H1 (cell line): Measurements from ENCODE around the gene HSF2. TPM values are rescaled to one million over a fixed set of nuclear protein-coding genes. Genes with fewer than 3 reads are reported as not detected.

Experiments used
- CTCF ChIA-PET: fragments of 300-600 bp; sonication (Branson Sonifier 250); formaldehyde crosslinking; loops from one replicate; lab custom pipeline; 2021; ENCODE audit not compliant: partially characterized antibody; lab: Charles Lee
- POLR2A ChIA-PET: fragments of 300-600 bp; sonication (Branson Sonifier 250); formaldehyde crosslinking; loops from one replicate; lab custom pipeline; 2021; ENCODE audit warnings: inconsistent platforms; ENCODE audit not compliant: partially characterized antibody; lab: Charles Lee
- DNase-seq, 2 experiments: peaks; one replicate each; pipeline versions ENCODE4 v3.0.0 to v3.0.0-alpha.2; 2010 to 2022; ENCODE audit warnings: low spot score in 2 of 2, low read depth in 1 of 2, mixed read lengths in 1 of 2
- FAIRE-seq: peaks from 2 replicates; lab custom pipeline; 2011; peaks lifted over from hg19 to GRCh38; lab: Jason Lieb, UNC
- H2AFZ ChIP-seq: 2 replicates; pipeline ENCODE4 v1.8.1; 2012; ENCODE audit warnings: low read length, inconsistent platforms
- H2AK5ac ChIP-seq: 2 replicates; pipeline ENCODE4 v1.6.1; 2013; ENCODE audit warnings: low read depth, low read length
- H2BK120ac ChIP-seq: replicated peaks from 2 replicates; pipeline ENCODE3; 2013; ENCODE audit warnings: low read depth, low read length, inconsistent platforms
- H2BK12ac ChIP-seq: 2 replicates; pipeline ENCODE4 v1.6.1; 2013; ENCODE audit warnings: low read depth, low read length
- H2BK15ac ChIP-seq: 2 replicates; pipeline ENCODE4 v1.6.1; 2013; ENCODE audit warnings: low read length
- H2BK20ac ChIP-seq: 2 replicates; pipeline ENCODE4 v1.6.1; 2013; ENCODE audit warnings: low read length
- H2BK5ac ChIP-seq: 2 replicates; pipeline ENCODE4 v1.6.1; 2013; ENCODE audit warnings: low read depth, low read length
- H3K14ac ChIP-seq: 2 replicates; pipeline ENCODE4 v1.6.1; 2013; ENCODE audit warnings: inconsistent platforms; ENCODE audit not compliant: insufficient read length
- H3K18ac ChIP-seq: 2 replicates; pipeline ENCODE4 v1.6.1; 2013; ENCODE audit warnings: low read length; ENCODE audit errors: extremely low read depth
- H3K23ac ChIP-seq: 2 replicates; pipeline ENCODE4 v1.6.1; 2013; ENCODE audit warnings: inconsistent platforms; ENCODE audit not compliant: insufficient read length
- H3K23me2 ChIP-seq: 2 replicates; pipeline ENCODE4 v1.6.1; 2013; ENCODE audit warnings: low read depth, low read length
- H3K27ac ChIP-seq: 2 replicates; pipeline ENCODE4 v1.6.1; 2011; ENCODE audit warnings: low read depth, low read length, inconsistent platforms
- H3K27me3 ChIP-seq, 4 experiments: replicated peaks in 1 of 4; 1 replicate in 1 of 4; 2 replicates in 3 of 4; pipeline versions ENCODE4 v1.6.1 to v1.8.1; 2011 to 2013; ENCODE audit warnings: low read length in 3 of 4, mild to moderate bottlenecking in 3 of 4, inconsistent platforms in 2 of 4, mixed read lengths in 2 of 4, moderate library complexity in 1 of 4; ENCODE audit not compliant: control insufficient read depth in 3 of 4, insufficient read depth in 3 of 4; ENCODE audit errors: extremely low read depth in 1 of 4
- H3K36me3 ChIP-seq, 4 experiments: 2 replicates each; pipeline versions ENCODE4 v1.6.1 to v1.8.1; 2011 to 2013; ENCODE audit warnings: mild to moderate bottlenecking in 4 of 4, low read length in 3 of 4, moderate library complexity in 2 of 4, control low read depth in 1 of 4, inconsistent platforms in 1 of 4; ENCODE audit not compliant: insufficient read depth in 4 of 4, control insufficient read depth in 2 of 4
- H3K4ac ChIP-seq: replicated peaks from 2 replicates; pipeline ENCODE3; 2013; ENCODE audit warnings: low read length, low read depth, mixed read lengths, inconsistent platforms; ENCODE audit not compliant: insufficient read length
- H3K4me1 ChIP-seq, 4 experiments: replicated peaks in 1 of 4; 1 replicate in 1 of 4; 2 replicates in 3 of 4; pipeline versions ENCODE4 v1.6.1 to v1.8.1; 2011 to 2013; ENCODE audit warnings: low read length in 3 of 4, inconsistent platforms in 2 of 4, mixed read lengths in 1 of 4; ENCODE audit not compliant: insufficient read depth in 4 of 4, control insufficient read depth in 3 of 4
- H3K4me2 ChIP-seq, 2 experiments: 2 replicates each; pipeline versions ENCODE4 v1.6.1 to v1.8.1; 2011 to 2013; ENCODE audit warnings: low read depth in 2 of 2, low read length in 2 of 2, control low read depth in 1 of 2, inconsistent platforms in 1 of 2, mild to moderate bottlenecking in 1 of 2; ENCODE audit not compliant: insufficient read depth in 1 of 2
- H3K4me3 ChIP-seq, 4 experiments: fragments of 200-600, 300-600 bp in 1 of 4; sonication (generic), shearing (Covaris generic), sonication (Bioruptor Twin) in 1 of 4; 2 replicates each; pipeline versions ENCODE4 v1.5.1 to v1.8.1; 2011 to 2016; ENCODE audit warnings: low read length in 4 of 4, low read depth in 3 of 4, control low read depth in 2 of 4, inconsistent platforms in 2 of 4, mild to moderate bottlenecking in 2 of 4, mixed read lengths in 1 of 4, moderate library complexity in 1 of 4; ENCODE audit not compliant: insufficient read depth in 2 of 4; ENCODE audit errors: extremely low read depth in 1 of 4
- H3K56ac ChIP-seq: replicated peaks from 2 replicates; pipeline ENCODE3; 2013; ENCODE audit warnings: low read depth, mild to moderate bottlenecking, mixed read lengths, low read length, inconsistent platforms; ENCODE audit not compliant: insufficient read length
- H3K79me1 ChIP-seq: 2 replicates; pipeline ENCODE4 v1.6.1; 2013; ENCODE audit warnings: low read depth, low read length, control low read depth
- H3K79me2 ChIP-seq, 2 experiments: 2 replicates each; pipeline versions ENCODE4 v1.6.1 to v1.8.1; 2012 to 2013; ENCODE audit warnings: low read length in 2 of 2, mild to moderate bottlenecking in 2 of 2, inconsistent platforms in 1 of 2; ENCODE audit not compliant: insufficient read depth in 2 of 2, control insufficient read depth in 1 of 2
- H3K9ac ChIP-seq, 4 experiments: replicated peaks in 1 of 4; 1 replicate in 1 of 4; 2 replicates in 3 of 4; pipeline versions ENCODE4 v1.6.1 to v1.8.1; 2011 to 2013; ENCODE audit warnings: low read depth in 3 of 4, low read length in 3 of 4, control low read depth in 2 of 4, mild to moderate bottlenecking in 2 of 4, moderate library complexity in 2 of 4, inconsistent platforms in 1 of 4; ENCODE audit errors: extremely low read depth in 1 of 4
- H3K9me3 ChIP-seq, 2 experiments: 2 replicates each; pipeline versions ENCODE4 v1.6.1 to v1.8.1; 2012 to 2013; ENCODE audit warnings: mild to moderate bottlenecking in 2 of 2, moderate library complexity in 2 of 2, control low read depth in 1 of 2, inconsistent platforms in 1 of 2, low read depth in 1 of 2, low read length in 1 of 2, mixed read lengths in 1 of 2; ENCODE audit not compliant: insufficient read depth in 2 of 2
- H4K20me1 ChIP-seq, 2 experiments: replicated peaks in 1 of 2; 2 replicates each; pipeline versions ENCODE3 to v1.8.1; 2011 to 2013; ENCODE audit warnings: inconsistent platforms in 2 of 2, low read length in 2 of 2, mild to moderate bottlenecking in 1 of 2; ENCODE audit not compliant: insufficient read depth in 2 of 2, control insufficient read depth in 1 of 2
- H4K5ac ChIP-seq: 2 replicates; pipeline ENCODE4 v1.6.1; 2013; ENCODE audit warnings: low read length, low read depth, mixed read lengths, inconsistent platforms; ENCODE audit not compliant: insufficient read length
- H4K8ac ChIP-seq: 2 replicates; pipeline ENCODE4 v1.8.0; 2013; ENCODE audit warnings: mild to moderate bottlenecking, moderate library complexity, low read length, inconsistent platforms; ENCODE audit not compliant: insufficient read depth; ENCODE audit errors: extremely low read depth
- H4K91ac ChIP-seq: replicated peaks from 2 replicates; pipeline ENCODE3; 2013; ENCODE audit warnings: low read length, mixed read lengths, inconsistent platforms; ENCODE audit not compliant: insufficient read length
- BACH1 ChIP-seq: IDR thresholded peaks from 2 replicates; pipeline ENCODE4 v1.6.1; 2012; ENCODE audit warnings: low read length, improper control_type of control experiment
- CBX5 ChIP-seq: fragments of 300-800, 300-1000 bp; sonication (generic); IDR thresholded peaks from 2 replicates; pipeline ENCODE4 v1.7.1; 2016; ENCODE audit warnings: antibody characterized with exemption, low read length, low read depth
- CHD1 ChIP-seq: IDR thresholded peaks from 2 replicates; pipeline ENCODE4 v1.6.1; 2012; ENCODE audit warnings: low read depth, low read length, improper control_type of control experiment
- FOSL1 ChIP-seq: IDR thresholded peaks from 2 replicates; pipeline ENCODE4 v1.6.1; 2011; ENCODE audit warnings: mild to moderate bottlenecking, low read depth, low read length, moderate library complexity; ENCODE audit not compliant: insufficient read depth
- GABPA ChIP-seq: IDR thresholded peaks from 2 replicates; pipeline ENCODE4 v1.6.1; 2011; ENCODE audit warnings: mild to moderate bottlenecking, low read length, moderate library complexity, borderline replicate concordance; ENCODE audit not compliant: insufficient read depth
- HDAC6 ChIP-seq: IDR thresholded peaks from one replicate; pipeline ENCODE4 v1.7.1; 2012; ENCODE audit warnings: low read depth, mild to moderate bottlenecking, inconsistent platforms, low read length, moderate library complexity
- RNF2 ChIP-seq: fragments of 200-900, 300-1000 bp; sonication (generic); IDR thresholded peaks from 2 replicates; pipeline ENCODE4 v1.7.1; 2016; ENCODE audit warnings: borderline replicate concordance, low read depth, mild to moderate bottlenecking, antibody characterized with exemption, low read length; ENCODE audit not compliant: poor library complexity, severe bottlenecking; ENCODE audit errors: missing control alignments
- SIX5 ChIP-seq: IDR thresholded peaks from 2 replicates; pipeline ENCODE4 v1.6.1; 2011; ENCODE audit warnings: mild to moderate bottlenecking, low read depth, low read length
- SP1 ChIP-seq: IDR thresholded peaks from 2 replicates; pipeline ENCODE4 v1.6.1; 2011; ENCODE audit warnings: low read depth, low read length
- SP4 ChIP-seq: IDR thresholded peaks from 2 replicates; pipeline ENCODE4 v1.6.1; 2012; ENCODE audit warnings: low read length, inconsistent platforms
- WGBS, 2 experiments: shearing (Covaris generic) in 1 of 2; methylation state at CpG; one replicate each; pipeline versions ENCODE4 v1.1.6 to v1.1.7; 2013 to 2015; ENCODE audit warnings: low lambda C conversion rate in 2 of 2, mixed read lengths in 2 of 2, inconsistent platforms in 1 of 2, low coverage in 1 of 2, missing lambda C conversion rate in 1 of 2; ENCODE audit not compliant: insufficient replicate concordance in 2 of 2, insufficient coverage in 1 of 2, insufficient read length in 1 of 2; ENCODE audit errors: extremely low coverage in 1 of 2, missing lambda C conversion rate in 1 of 2; 5-methylcytosine and 5-hydroxymethylcytosine counted together
- polyA plus RNA-seq, 7 experiments: library from polyadenylated mRNA; depleted of rRNA in 3 of 7; stranded (reverse) in 5 of 7; unstranded in 2 of 7; fragments of >200 nt in 5 of 7; fragments of 200-250 nt in 2 of 7; gene quantifications; 1 replicate in 5 of 7; 2 replicates in 1 of 7; 4 replicates in 1 of 7; pipeline versions ENCODE4 v1.2.1 to v1.2.3, GENCODE V29; 2011 to 2013; ENCODE audit warnings: missing spikeins in 2 of 7, mixed read lengths in 2 of 7
- total RNA-seq: library from RNA; stranded (reverse); fragmentation: NEBNext Ultra II Directional; extraction: Animal tissue kit (Norgen Biotek cat#: 25700); gene quantifications from 2 replicates; pipeline ENCODE4 v1.2.1, GENCODE V29; 2021
- TF ChIP-seq, protein P1 (sequence below): IDR thresholded peaks from 2 replicates; pipeline ENCODE4 v1.6.1; 2012; ENCODE audit warnings: low read length, inconsistent platforms

Gene HSF2
- total and polyA plus RNA-seq, 2 of the 8 experiments (the other 6 are each of a cell fraction or from before 2014, with no cell fraction given): 16.3 to 18.3 TPM

DNA sequence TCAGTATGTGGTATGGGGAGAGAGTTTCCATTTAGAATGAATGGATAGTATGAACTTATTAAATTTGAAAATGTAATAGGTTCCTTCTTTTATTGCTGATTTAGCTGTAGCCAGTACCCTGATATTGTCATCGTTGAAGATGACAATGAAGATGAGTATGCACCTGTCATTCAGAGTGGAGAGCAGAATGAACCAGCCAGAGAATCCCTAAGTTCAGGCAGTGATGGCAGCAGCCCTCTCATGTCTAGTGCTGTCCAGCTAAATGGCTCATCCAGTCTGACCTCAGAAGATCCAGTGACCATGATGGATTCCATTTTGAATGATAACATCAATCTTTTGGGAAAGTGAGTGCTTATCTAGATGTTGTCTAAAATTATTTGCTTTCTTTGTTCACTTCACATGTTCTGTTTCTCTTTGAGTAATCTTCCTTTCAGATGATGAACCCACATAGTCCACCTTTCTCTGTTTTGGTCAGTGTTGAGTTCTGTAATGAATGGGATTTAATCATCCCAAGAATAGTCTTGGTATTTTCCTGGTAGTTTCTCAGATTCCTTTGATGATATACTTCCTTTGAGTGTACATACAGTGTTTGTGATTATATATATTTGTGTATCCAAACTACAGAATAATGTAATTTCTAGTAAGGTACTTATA is 23.3 kb downstream of the HSF2 start:
- Histone ChIP-seq H3K4me3 (no peak overlapping the region), H3K4me2 (no peak overlapping the region), H3K79me2 (no peaks in the 10 kb centered on the region), H2AFZ (no peak overlapping the region), H3K36me3 (peaks cover 0 to 43% (median 19%) of the 10 kb centered on the region in 4 experiments; a peak in 5 of 8 replicates), H3K18ac (no peak overlapping the region), H2BK5ac (no peak overlapping the region), H2BK20ac (no peak overlapping the region), H3K27me3 (no peaks in the 10 kb centered on the region), H3K4me1 (no peaks in the 10 kb centered on the region), H3K56ac (no peak overlapping the region), H2AK5ac (no peak overlapping the region), H4K5ac (no peak overlapping the region), H2BK120ac (no peak overlapping the region), H3K4ac (no peak overlapping the region), H3K9me3 (no peaks in the 10 kb centered on the region), H2BK12ac (no peak overlapping the region), H4K91ac (no peak overlapping the region), H4K20me1 (peaks cover 0 to 3% of the 10 kb centered on the region in 2 experiments), H2BK15ac (no peak overlapping the region), H3K23me2 (no peaks in the 10 kb centered on the region), H3K27ac (no peak overlapping the region), H4K8ac (no peak overlapping the region), H3K79me1 (no peaks in the 10 kb centered on the region), H3K9ac (no peak overlapping the region), H3K23ac (no peak overlapping the region), H3K14ac (no peak overlapping the region)
- TF ChIP-seq, protein P1, sequence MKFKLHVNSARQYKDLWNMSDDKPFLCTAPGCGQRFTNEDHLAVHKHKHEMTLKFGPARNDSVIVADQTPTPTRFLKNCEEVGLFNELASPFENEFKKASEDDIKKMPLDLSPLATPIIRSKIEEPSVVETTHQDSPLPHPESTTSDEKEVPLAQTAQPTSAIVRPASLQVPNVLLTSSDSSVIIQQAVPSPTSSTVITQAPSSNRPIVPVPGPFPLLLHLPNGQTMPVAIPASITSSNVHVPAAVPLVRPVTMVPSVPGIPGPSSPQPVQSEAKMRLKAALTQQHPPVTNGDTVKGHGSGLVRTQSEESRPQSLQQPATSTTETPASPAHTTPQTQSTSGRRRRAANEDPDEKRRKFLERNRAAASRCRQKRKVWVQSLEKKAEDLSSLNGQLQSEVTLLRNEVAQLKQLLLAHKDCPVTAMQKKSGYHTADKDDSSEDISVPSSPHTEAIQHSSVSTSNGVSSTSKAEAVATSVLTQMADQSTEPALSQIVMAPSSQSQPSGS: no peak
- TF ChIP-seq SIX5 (no peak), RNF2 (no peak), GABPA (no peak), SP4 (no peak), BACH1 (no peak), HDAC6 (no peak), SP1 (no peak), FOSL1 (no peak), CBX5 (no peak), CHD1 (no peak)
- no peak for DNase-seq
- FAIRE-seq: no peak
- WGBS, 2 experiments: 92% methylated on average over 1 of the region's 1 CpG; no CpG with 5 or more reads in 1 of the 2 experiments
- ChIA-PET POLR2A (no interaction called here), CTCF (interaction anchor here (0.8 kb wide), 1 partner anchor 222 kb away, joined by 3 read pairs; no protein-coding TSS in a partner anchor)
